ENCODE data around the gene CBL.
A peak's percentile ranks its signal among the peaks of the same experiment; 100 is the strongest.

CBL gene

GRCh38 chr11:119342023-119342300, 135.8 kb downstream of the CBL start:
- in situ Hi-C loops (cut with MboI; ENCODE audit: low sequenced_read_pairs) = no loop called here
- H3K4me3 ChIP-seq = no peak overlapping the region
- DNase-seq (ENCODE audit: low spot score in 2 of 2) = no peak
- no peaks in the 10 kb centered on the region for H3K9me3 ChIP-seq
- peaks cover 5% of the 10 kb centered on the region for H3K36me3 ChIP-seq (replicated peaks)
- H3K4me1 ChIP-seq = peaks cover 11% of the 10 kb centered on the region
- H3K27me3 ChIP-seq (ENCODE audit: low read depth) = no peaks in the 10 kb centered on the region

- H3K9me3 ChIP-seq = no peaks in the 10 kb centered on the region
- H3K4me1 ChIP-seq = peaks cover 10% of the 10 kb centered on the region
- no peak for DNase-seq (ENCODE audit: low spot score in 2 of 2)
- in situ Hi-C loops (cut with MboI; ENCODE audit: low sequenced_read_pairs) = no loop called here
- H3K36me3 ChIP-seq (replicated peaks) = peaks cover under 1% of the 10 kb centered on the region; the same call in 1 of the 2 replicates
- H3K4me3 ChIP-seq = no peak overlapping the region
- no peaks in the 10 kb centered on the region for H3K27me3 ChIP-seq (ENCODE audit: low read depth)
Measured at GRCh38 chr11:119342362-119343130, 136.4 kb downstream of the CBL start.

GRCh38 chr11:119343726-119344125, 137.6 kb downstream of the CBL start:
- no peak for DNase-seq (ENCODE audit: low spot score in 2 of 2)
- in situ Hi-C loops (cut with MboI; ENCODE audit: low sequenced_read_pairs) = no loop called here
- Histone ChIP-seq H3K36me3 (replicated peaks) (no peaks in the 10 kb centered on the region), H3K27me3 (ENCODE audit: low read depth) (no peaks in the 10 kb centered on the region), H3K9me3 (no peaks in the 10 kb centered on the region), H3K4me3 (no peak overlapping the region), H3K4me1 (no peaks in the 10 kb centered on the region; the same call in 1 of the 2 replicates)

- in situ Hi-C loops (cut with MboI; ENCODE audit: low sequenced_read_pairs) = no loop called here
- H3K4me3 ChIP-seq = no peak overlapping the region
- no peaks in the 10 kb centered on the region for H3K4me1 ChIP-seq
- H3K9me3 ChIP-seq = no peaks in the 10 kb centered on the region
- no peaks in the 10 kb centered on the region for H3K27me3 ChIP-seq (ENCODE audit: low read depth)
- DNase-seq (ENCODE audit: low spot score in 2 of 2) = no peak
- H3K36me3 ChIP-seq (replicated peaks) = no peaks in the 10 kb centered on the region
Measured at GRCh38 chr11:119344291-119345010, 138.3 kb downstream of the CBL start.

GRCh38 chr11:119345685-119346084, 139.5 kb downstream of the CBL start:
- Histone ChIP-seq H3K4me1 (no peaks in the 10 kb centered on the region), H3K36me3 (replicated peaks) (no peaks in the 10 kb centered on the region), H3K4me3 (no peak overlapping the region), H3K9me3 (no peaks in the 10 kb centered on the region), H3K27me3 (ENCODE audit: low read depth) (no peaks in the 10 kb centered on the region)
- in situ Hi-C loops (cut with MboI; ENCODE audit: low sequenced_read_pairs) = no loop called here
- DNase-seq (ENCODE audit: low spot score in 2 of 2) = no peak

GRCh38 chr11:119346605-119347004, 140.5 kb downstream of the CBL start, which contains the start of gene MFRP:
MFRP (minus strand) TSS chr11:119346705; CDS start chr11:119346513, 192 bp downstream.
- H3K9me3 ChIP-seq = no peaks in the 10 kb centered on the region
- DNase-seq (ENCODE audit: low spot score in 2 of 2) = no peak
- H3K36me3 ChIP-seq (replicated peaks) = no peaks in the 10 kb centered on the region
- no peak within 1 kb of the TSS for H3K4me3 ChIP-seq
- in situ Hi-C loops (cut with MboI; ENCODE audit: low sequenced_read_pairs) = no loop called here
- no peaks in the 10 kb centered on the region for H3K4me1 ChIP-seq
- H3K27me3 ChIP-seq (ENCODE audit: low read depth) = no peaks in the 10 kb centered on the region

GRCh38 chr11:119347242-119347641, 141.1 kb downstream of the CBL start:
- in situ Hi-C loops (cut with MboI; ENCODE audit: low sequenced_read_pairs) = no loop called here
- Histone ChIP-seq H3K36me3 (replicated peaks) (no peaks in the 10 kb centered on the region), H3K27me3 (ENCODE audit: low read depth) (no peaks in the 10 kb centered on the region), H3K4me1 (no peaks in the 10 kb centered on the region), H3K9me3 (no peaks in the 10 kb centered on the region), H3K4me3 (no peak overlapping the region)
- DNase-seq (ENCODE audit: low spot score in 2 of 2) = no peak

GRCh38 chr11:119347940-119348605, 141.9 kb downstream of the CBL start:
- no peak for DNase-seq (ENCODE audit: low spot score in 2 of 2)
- H3K36me3 ChIP-seq (replicated peaks) = no peaks in the 10 kb centered on the region
- peaks cover 7% of the 10 kb centered on the region for H3K4me1 ChIP-seq
- H3K9me3 ChIP-seq = no peaks in the 10 kb centered on the region
- in situ Hi-C loops (cut with MboI; ENCODE audit: low sequenced_read_pairs) = no loop called here
- no peak overlapping the region for H3K4me3 ChIP-seq
- H3K27me3 ChIP-seq (ENCODE audit: low read depth) = no peaks in the 10 kb centered on the region

- Histone ChIP-seq H3K4me3 (no peak overlapping the region), H3K4me1 (peaks cover 7% of the 10 kb centered on the region), H3K36me3 (replicated peaks) (no peaks in the 10 kb centered on the region), H3K27me3 (ENCODE audit: low read depth) (no peaks in the 10 kb centered on the region), H3K9me3 (no peaks in the 10 kb centered on the region)
- DNase-seq (ENCODE audit: low spot score in 2 of 2) = no peak
- in situ Hi-C loops (cut with MboI; ENCODE audit: low sequenced_read_pairs) = no loop called here
Measured at GRCh38 chr11:119350302-119350701, 144.2 kb downstream of the CBL start.

GRCh38 chr11:119351232-119351631, 145.1 kb downstream of the CBL start:
- DNase-seq (ENCODE audit: low spot score in 2 of 2) = no peak
- Histone ChIP-seq H3K4me1 (peaks cover 10% of the 10 kb centered on the region), H3K36me3 (replicated peaks) (no peaks in the 10 kb centered on the region), H3K4me3 (no peak overlapping the region), H3K27me3 (ENCODE audit: low read depth) (no peaks in the 10 kb centered on the region), H3K9me3 (no peaks in the 10 kb centered on the region)
- in situ Hi-C loops (cut with MboI; ENCODE audit: low sequenced_read_pairs) = no loop called here

- H3K4me1 ChIP-seq = peaks cover 14% of the 10 kb centered on the region
- H3K36me3 ChIP-seq (replicated peaks) = peaks cover 3% of the 10 kb centered on the region; the same call in 1 of the 2 replicates
- in situ Hi-C loops (cut with MboI; ENCODE audit: low sequenced_read_pairs) = no loop called here
- H3K9me3 ChIP-seq = no peaks in the 10 kb centered on the region
- H3K27me3 ChIP-seq (ENCODE audit: low read depth) = no peaks in the 10 kb centered on the region
- H3K4me3 ChIP-seq = no peak overlapping the region
- DNase-seq (ENCODE audit: low spot score in 2 of 2) = peak; percentile 78 to 82
Measured at GRCh38 chr11:119352857-119353260, 146.7 kb downstream of the CBL start.

GRCh38 chr11:119355091-119355843, 149.1 kb downstream of the CBL start:
- Histone ChIP-seq H3K27me3 (ENCODE audit: low read depth) (no peaks in the 10 kb centered on the region), H3K9me3 (no peaks in the 10 kb centered on the region), H3K4me3 (no peak overlapping the region), H3K36me3 (replicated peaks) (peaks cover 15% of the 10 kb centered on the region), H3K4me1 (peaks cover 14% of the 10 kb centered on the region)
- in situ Hi-C loops (cut with MboI; ENCODE audit: low sequenced_read_pairs) = no loop called here
- DNase-seq (ENCODE audit: low spot score in 2 of 2) = no peak

GRCh38 chr11:119356349-119357031, 150.4 kb downstream of the CBL start:
- peak; percentile 72 to 92 for DNase-seq (ENCODE audit: low spot score in 2 of 2)
- H3K27me3 ChIP-seq (ENCODE audit: low read depth) = no peaks in the 10 kb centered on the region
- peak overlapping the region; percentile 47 for H3K4me3 ChIP-seq
- in situ Hi-C loops (cut with MboI; ENCODE audit: low sequenced_read_pairs) = no loop called here
- peaks cover 15% of the 10 kb centered on the region for H3K36me3 ChIP-seq (replicated peaks)
- no peaks in the 10 kb centered on the region for H3K9me3 ChIP-seq
- peaks cover 22% of the 10 kb centered on the region for H3K4me1 ChIP-seq

Data from HAP-1 (cell line).